ENCODE measurements around the gene ALK.

DNA sequence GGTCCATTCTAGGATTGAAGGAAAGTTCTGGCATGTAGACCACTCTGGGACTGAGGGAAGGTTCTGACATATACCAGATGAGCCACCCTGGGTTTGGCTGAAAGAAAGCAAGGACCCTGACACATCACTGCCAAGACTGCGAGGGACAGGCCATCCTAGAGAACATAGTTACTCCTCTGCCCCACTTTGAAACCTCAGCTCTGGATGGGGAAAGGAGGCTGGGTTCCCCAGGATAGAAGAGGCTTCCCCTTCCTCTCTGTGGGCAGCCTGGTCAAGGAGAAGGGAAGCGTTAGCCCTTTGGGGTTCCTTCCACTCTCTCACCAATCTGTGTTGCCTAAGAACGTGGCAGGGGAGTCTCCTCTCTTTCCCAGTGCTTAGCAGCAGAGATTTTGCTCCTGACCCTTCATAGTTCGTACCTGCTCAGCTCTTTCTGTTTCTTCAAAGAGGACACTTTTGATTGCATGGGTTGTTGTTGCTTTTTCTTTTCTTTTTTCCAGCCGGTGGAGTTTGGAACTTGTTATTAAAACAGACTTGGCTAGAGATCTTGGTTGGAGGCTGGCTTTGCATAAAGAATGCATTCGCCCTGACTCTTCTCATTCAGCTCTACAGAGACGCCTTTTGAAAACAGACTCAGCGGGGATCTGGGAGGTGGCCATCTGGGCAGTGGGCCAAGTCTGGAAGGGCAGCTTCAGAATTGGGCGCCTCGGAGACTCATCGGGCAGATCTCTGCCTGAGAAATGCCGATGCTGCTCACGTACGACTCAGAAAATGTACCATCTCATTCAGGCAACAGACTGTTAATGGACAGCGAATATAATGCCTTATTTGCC, 640.1 kb downstream of the ALK start:
- TF ChIP-seq GATA2 (IDR thresholded peaks at IDR 0.05; ENCODE audit: low read depth, low read length) (peak; percentile 72), GATA3 (IDR thresholded peaks at IDR 0.05; ENCODE audit: low read depth, low read length) (no peak)
